Stimulated activated CD8-positive, alpha-beta memory T cell treated with anti-CD3 and anti-CD28 coated beads, Interleukin-12 subunit alpha, Interleukin-12 subunit beta, amount 100 ng/mL, for 24 hours (primary cell): ENCODE data around the gene MIEF2.
"Not testable (repeated sequence)": the region's sequence is repeated elsewhere in the genome, so short reads cannot be mapped to it uniquely, and the experiment has no call there.

Source experiments
- DNase-seq: peaks from one replicate; pipeline ENCODE4 v3.0.0-alpha.2; 2020; ENCODE audit errors: extremely low read depth

MIEF2 gene, protein sequence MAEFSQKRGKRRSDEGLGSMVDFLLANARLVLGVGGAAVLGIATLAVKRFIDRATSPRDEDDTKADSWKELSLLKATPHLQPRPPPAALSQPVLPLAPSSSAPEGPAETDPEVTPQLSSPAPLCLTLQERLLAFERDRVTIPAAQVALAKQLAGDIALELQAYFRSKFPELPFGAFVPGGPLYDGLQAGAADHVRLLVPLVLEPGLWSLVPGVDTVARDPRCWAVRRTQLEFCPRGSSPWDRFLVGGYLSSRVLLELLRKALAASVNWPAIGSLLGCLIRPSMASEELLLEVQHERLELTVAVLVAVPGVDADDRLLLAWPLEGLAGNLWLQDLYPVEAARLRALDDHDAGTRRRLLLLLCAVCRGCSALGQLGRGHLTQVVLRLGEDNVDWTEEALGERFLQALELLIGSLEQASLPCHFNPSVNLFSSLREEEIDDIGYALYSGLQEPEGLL

DNA sequence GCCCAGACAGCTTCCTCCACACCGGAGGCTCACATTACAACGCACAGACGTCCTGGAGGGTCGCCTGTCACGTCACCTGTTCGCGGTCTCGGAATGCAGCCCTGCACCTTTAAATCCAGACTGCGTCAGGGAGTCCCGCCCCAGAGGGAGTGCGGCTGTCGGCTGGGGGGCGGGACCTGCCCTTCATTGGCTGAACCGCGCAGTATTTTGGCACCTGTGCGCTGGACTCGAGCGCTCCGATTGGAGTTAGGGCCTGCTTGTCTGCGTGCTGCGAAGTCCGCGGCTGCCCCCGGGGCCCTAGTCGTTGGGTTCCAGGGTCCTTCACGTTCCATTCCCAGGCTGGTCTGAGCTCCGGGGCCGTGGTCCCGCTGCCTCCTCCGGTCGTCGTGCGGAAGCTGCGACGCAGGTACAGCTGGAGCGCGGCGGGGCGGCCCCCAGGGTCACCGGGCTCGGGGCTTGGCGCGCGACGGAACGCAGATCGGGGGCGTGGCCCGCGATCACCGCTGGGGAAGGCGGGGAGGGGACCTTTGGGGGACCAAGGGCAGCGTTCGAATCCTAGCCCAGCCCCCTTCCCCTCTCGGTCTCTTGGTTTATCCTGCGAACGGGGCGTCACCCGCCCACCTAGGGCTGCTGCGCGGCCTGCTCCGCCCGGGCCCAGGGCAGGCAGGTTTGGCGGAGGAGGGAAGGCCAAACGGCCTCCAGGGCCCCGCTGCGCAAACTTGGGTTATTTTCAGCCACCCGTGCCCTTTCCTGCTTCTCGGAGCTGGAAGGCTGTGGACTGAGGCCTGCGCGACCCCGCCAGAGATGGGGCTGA is at the start of gene MIEF2:
MIEF2 (plus strand) TSS at position 331 of the 814 bp plus-strand sequence. CDS start 2,059 bp downstream, outside the sequence.
- peak; percentile 88 for DNase-seq

DNA sequence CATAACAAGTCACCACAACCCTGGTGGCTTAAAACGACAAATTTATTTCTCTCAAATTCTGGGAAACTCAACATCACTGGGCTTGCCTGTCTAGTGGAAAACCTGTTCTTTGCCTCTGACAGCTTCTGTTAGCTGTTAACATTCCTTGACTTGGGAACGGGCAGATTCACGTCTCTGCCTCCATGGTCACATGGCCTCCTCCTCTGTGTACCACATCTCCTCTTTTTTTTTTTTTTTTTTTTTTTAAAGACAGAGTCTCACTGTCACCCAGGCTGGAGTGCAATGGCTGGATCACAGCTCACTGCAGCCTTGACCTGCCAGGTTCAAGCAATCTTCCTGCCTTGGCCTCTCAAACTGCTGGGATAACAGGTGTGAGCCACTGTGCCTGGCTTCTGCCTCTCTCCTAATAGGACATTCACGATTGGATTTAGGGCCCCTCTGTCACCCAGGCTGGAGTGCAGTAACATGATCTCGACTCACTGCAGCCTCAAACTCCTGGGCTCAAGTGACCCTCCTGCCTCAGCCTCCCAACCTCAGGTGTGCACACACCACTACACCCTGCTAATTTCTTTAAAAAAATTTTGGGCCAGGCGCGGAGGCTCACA is 46.7 kb upstream of the MIEF2 start:
- no peak for DNase-seq

DNA sequence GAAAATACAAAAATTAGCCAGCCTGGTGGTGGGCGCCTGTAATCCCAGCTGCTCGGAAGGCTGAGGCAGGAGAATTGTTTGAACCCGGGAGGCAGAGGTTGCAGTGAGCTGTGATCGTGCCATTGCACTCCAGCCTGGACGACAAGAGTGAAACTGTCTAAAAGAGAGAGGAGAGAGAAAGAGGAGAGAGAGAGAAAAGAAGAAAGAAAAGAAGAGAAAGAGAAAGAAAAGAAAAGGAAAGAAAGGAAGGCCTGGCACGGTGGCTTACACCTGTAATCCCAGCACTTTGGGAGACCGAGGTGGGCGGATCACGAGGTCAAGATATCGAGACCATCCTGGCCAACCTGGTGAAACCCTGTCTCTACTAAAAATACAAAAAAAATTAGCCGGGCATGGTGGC is 43.6 kb upstream of the MIEF2 start:
- not testable (repeated sequence) for DNase-seq

DNA sequence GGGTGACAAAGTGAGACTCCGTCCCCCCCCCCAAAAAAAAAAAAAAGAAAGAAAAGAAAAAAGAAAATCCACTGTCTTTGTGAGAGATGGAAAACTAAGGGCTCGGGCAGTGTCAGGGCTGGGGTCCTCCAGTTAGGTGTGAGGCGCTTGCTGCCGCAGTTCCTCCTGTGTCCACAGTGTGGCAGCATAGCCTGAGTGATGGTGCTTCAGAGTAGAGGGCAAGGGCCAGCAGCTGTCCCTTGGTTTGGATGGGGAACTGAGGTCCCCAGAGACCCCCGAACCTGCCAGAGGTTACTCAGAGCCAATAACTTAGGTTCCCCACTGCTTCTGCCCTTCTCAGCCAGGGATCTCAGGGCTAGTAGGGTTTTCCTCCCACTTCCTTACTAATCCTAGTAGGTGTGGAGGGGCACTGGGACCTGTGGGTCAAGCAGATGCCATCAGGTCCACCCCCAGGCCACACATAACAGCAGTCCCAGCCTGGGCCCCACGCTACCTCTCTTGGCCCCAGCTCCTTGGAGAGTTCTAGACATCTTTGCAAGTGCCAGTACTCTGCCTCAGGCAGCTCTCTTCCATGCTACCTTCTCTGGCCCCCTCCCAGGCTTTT is 42.9 kb upstream of the MIEF2 start:
- DNase-seq: peak; percentile 27

DNA sequence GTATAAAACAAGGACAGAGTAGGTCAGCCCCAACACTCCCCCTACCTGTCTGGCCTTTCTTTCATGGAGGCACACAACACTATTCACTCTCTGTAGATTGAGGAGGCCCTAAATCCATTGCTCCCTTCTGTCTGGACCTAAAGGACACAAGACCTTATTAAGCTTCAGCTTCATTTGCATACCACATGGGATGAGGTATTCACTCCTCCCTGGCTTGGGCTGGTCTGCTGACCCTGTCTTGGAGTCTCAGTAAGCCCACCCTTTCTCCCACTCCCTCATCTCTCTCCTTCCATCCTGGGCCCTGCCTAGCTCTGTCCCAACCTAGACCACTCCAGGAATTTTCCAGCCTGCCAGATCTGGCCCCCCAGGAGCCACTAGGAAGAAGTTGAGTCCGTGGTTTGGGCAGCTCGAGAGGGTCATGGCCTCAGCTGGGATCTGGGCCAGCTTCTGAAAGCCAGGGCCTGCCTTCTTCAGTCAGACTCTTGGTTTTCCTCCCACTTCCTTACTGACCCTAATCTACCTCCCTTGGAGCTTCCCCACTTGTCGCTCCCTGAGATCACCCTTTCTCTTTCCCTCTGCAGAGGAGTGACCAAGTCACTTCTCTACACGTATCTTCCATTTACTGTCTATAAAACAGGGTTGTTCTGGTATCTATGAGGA is 41.6 kb upstream of the MIEF2 start:
- no peak for DNase-seq

DNA sequence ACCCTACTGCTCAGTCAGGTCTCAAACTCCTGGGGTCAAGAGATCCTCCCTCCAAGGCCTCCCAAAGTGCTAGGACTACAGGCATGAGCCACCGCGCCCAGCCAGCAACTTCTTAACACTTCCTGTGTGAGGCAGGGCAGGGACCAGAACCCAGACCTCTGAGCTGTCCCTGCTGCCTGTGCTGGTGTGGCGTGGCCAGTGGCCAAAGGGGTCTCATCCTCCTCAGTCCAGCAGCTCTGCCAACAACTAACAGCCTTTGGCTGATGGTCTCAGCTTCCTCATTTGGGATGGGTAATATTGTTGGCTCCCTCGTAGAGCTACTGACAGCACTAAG is 36.4 kb upstream of the MIEF2 start:
- no peak for DNase-seq

DNA sequence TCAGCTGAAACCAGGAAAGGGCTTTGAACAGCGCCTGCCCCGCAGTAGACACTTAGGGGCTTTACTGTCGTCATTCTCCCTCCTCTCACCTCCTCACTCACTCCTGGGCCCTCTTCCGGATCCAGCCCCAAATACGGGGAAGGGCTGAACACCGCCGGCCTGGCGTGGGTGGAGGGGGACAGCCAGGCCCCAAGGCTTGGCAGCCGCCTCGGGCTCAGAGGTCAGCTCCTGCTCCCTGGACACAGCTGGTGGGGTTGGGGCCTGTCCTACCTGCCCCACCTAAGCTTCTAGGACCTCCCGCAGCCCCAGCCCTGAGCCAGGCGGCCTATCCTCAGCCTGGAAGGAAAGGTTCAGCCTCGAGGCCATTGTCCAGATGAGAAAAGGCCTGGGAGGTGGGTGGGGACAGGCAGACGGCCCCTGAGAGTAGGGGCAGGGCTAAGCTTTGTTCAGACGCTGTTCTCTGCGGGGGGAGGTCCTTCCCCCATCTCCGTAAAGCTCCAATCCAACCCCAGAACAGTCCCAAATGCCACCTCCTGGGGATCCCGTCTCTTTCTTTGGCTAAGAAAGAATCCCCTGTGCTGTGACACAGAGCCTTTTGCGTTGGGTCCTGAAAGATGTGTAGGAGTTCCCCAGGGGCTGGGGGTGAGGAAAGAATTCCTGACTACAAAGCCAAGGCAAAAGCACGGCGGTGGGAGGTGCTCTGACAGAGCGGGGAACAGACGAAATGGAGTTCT is 35.9 kb upstream of the MIEF2 start:
- no peak for DNase-seq

DNA sequence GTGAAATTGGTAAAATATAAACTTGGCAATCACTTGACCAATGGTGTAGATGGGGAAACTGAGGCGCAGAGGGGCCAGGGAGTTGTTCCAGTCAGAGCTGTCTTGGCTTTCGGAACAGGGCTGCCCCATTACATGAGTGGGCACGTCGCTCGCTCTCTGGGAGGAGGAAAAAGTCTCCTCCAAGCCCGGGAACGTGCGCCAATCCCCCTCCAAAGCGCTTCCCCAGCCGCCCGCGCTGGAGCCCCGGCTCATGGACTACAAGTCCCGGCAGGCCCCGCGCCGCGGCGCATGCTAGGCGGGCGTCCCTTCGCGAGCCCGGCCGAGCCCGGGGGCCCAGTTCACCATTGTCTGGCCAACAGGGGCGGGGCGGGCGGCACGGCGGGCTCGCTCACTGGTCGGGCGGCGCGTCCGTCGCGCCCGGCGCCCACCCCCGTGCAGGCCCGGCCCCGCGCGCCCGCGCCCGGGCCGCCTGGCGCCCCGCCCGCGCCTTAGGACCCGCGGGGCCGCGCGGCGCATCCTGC is 35.3 kb upstream of the MIEF2 start, which contains the start of gene LLGL1:
LLGL1 (plus strand) TSS at position 515 of the 521 bp plus-strand sequence. CDS start 48 bp downstream, outside the sequence.
- DNase-seq: peak; percentile 90

DNA sequence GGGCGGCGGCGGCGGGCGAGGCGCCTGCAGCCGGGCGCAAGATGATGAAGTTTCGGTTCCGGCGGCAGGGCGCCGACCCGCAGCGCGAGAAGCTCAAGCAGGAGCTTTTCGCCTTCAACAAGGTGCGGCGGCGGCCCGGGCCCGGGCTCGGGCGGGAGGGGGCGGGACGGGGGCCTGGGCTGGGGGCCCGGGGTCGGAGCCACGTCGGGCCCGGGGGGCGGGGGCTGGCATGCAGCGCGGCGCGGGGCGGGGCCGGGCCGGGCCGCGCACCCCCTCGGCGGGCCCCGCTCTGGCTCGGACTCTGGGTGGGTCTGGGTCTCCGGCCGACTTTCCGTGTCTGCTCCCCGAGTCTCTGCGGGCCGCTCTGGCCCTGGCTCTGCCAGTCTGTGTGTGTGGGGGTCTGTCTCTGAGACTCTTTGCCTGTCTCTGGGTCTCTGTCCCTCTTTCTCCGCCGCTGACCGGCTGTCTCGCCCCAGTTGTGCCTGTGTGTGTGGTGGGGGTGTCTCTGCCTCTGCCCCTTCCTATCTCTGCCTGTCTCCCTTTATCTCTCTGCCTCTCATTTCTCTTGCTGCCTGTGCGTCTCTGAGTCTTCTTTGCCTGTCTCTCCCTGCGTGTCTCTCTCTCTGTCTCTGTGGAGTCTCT is 34.7 kb upstream of the MIEF2 start:
- no peak for DNase-seq

DNA sequence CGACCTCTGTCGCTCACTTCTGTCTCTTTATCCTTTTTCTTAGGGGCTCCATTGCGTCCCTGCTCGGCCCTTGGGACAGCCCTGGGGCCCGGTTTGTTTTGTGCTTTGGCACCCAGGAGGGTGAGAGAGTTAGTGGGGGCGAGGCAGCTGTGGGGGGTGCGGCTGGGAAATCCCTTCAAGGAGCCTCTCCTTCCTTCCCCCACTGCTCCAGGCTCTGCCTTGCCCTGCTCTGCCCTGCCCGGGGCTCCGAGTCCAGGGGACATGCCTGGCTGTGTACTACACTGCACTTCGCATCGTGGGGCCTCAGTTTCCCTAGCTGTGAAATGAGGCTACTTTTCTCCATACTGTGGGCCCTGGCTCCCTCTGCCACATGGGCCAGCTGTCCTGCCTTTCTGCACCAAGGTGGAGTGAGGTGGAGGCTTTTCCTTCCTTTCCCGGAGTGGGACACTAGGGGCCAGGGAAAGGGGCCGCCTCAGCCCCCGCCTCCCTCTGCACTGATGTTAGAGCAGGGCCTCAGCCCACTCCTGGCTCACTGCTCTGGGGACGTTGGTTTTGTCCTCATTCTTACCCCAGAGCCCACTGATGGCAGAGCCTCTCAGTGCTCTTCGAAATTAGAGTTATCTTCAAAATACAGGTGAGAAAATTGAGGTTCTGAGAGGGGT is 34.0 kb upstream of the MIEF2 start:
- no peak for DNase-seq

DNA sequence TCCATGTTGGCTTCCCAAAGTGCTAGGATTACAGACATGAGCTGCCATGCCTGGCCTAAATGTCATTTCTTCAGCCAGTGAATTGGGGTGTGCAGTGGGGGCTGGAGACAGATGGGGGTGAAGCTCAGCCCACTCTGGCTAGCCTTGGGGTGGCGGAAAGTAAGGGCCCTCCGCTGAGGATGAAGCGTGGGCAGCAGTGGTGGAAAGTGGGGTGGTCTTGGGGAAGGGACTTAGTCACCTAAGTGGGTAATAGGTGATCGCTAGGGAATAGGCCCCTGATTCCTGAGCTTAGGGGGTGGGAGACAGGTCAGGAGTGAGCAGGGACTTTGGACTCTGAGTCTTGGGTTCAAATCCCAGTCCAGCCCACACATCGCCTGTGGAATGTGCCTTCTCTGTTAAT is 32.8 kb upstream of the MIEF2 start:
- no peak for DNase-seq

DNA sequence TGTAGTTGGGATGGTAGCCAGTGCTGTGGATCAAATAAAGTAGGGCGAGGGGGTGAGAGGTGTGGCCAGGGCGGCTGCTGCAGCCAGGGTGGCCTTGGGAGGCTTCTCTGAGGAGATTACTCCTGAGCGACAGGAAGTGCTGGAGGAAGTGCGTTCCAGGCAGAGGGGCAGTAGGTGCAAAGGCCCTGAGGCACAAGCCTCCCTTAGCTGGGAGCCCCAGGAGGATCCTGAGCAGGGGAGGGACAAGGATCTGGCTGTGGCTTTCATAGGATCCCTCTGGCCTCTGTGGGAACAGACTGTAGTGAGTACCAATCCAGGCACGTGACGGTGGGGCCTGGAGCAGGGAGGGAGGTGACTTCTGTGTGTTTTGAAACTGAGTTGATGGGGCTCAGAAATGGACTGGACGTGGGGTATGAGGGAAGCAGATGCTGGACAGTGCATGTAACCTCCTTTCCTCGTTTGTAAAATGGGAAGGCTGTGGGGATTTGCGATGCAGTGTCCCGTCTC is 32.2 kb upstream of the MIEF2 start:
- DNase-seq: no peak

DNA sequence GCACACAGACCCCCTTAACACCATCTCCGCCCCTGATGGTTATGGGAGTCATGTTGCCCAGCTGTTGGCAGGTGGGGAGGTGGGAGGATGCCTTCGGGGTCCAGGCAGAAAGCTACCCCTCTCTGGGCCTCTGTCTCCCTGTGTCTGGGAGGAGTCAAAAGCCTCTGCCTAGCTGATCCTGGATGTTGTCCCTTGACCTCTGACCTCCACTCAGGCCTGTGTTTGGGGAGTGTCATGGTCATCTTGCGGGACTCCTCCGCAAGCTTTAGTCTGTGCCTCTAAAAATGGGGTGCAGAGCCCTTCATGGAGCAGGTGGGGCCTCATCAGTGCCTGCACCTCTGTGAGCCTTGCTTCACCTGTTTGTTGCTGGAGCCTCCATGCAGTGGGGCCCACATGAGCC is 31.2 kb upstream of the MIEF2 start:
- no peak for DNase-seq

DNA sequence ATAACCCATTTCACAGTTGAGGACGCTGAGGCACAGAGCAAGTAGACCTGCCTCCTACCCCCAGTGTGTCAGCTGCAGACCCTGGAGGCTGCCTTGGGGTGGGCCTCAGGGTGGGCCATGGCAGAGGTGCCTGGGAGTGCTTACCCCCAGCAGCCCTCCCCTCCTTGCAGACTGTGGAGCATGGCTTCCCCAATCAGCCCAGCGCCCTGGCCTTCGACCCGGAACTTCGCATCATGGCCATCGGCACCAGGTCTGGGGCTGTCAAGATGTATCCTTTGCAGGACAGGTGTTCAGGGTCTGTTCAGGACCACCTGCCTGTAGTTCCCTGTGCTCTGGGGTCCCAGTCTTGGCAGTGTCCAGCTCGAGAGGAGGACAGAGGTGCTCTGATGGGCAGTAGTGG is 30.7 kb upstream of the MIEF2 start:
- no peak for DNase-seq

DNA sequence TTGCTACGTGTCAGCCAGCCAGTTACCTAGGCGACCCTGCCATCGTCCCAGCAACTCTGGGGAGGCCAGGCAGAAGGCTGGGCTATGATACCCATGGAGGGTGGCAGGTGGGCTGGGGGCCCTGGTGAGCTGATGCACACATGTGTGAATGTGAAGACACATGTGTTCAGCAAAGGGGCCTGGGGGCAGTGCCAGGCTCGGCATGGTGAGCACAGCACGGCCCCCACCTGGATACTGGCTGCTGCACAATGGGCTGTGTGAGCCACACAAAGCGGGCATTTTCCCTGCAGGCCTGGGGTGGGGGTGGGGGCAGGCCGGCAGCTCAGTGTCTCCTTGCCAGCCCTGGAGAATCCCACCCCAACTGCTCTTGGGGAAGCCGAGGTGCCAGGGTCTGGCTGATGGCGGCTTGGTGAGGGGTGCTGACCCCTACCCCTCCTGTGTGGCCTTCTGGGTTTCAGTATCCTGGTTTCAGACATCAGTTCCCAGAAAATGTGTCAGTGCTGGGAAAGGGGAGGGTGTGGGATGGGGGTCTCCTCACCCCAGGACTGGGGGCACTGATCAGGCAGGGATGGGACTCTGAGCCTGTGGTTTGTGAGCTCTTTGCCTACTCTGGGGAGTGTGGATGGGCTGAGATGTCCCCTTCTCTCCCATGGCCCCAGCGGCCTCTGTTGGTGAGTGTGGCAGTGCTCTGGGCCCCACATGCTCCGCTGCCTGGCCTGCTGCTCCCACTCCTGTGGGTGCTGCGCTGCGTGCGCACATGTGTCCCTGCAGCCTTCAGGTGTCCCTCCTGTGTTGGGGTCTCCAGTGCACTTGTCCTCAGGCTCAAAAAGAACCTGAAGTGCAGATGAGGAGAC is 29.9 kb upstream of the MIEF2 start:
- no peak for DNase-seq

DNA sequence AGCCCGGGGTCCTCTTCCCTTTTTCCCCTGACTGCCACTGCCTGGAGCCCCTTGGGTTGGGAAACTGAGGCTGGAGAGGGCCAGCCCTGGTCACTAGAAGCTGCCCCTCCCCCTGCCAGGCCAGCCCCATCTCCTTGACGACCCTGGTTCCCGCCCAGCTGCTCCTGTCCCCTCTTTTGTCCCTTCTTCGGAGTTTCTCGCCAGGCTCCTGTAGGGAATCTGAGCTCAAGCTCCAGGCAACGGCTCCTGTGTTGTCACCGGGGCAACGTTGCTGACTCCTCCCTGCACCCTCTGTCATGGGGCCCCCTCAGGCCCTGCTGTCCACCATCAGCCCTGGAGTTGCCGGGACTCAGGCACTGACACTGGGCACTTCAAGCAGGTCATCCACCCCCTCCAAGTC is 29.3 kb upstream of the MIEF2 start:
- DNase-seq: no peak

DNA sequence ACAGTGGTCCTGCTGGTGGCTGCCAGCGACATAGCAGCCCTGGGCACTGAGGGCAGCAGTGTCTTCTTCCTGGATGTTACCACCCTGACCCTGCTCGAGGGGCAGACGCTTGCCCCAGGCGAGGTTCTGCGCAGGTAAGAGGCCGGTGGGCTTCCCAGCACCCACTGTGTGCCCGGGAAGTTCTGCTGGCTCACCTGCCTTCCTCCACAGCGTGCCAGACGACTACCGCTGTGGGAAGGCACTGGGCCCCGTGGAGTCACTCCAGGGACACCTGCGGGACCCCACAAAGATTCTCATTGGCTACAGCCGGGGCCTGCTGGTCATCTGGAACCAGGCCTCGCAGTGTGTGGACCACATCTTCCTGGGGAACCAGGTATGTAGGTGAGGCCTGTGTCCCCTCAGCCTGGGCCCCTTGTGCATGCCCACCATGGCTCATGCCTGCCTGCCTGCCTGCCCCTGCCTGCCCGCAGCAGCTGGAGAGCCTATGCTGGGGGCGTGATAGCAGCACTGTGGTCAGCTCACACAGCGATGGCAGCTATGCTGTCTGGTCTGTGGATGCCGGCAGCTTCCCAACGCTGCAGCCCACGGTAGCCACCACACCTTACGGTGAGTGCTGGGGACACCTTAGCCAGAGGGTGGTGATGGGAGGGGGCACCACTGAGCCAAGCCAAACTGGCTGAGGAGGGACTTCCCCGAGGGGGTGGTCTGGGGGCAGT is 26.5 kb upstream of the MIEF2 start:
- no peak for DNase-seq
